H1 (cell line): ENCODE data around the gene MGLL. TPM values are rescaled to one million over a fixed set of nuclear protein-coding genes. Genes with fewer than 3 reads are reported as not detected.

Experiments used
- CTCF ChIA-PET: fragments of 300-600 bp; sonication (Branson Sonifier 250); formaldehyde crosslinking; loops from one replicate; lab custom pipeline; 2021; ENCODE audit not compliant: partially characterized antibody; lab: Charles Lee
- POLR2A ChIA-PET: fragments of 300-600 bp; sonication (Branson Sonifier 250); formaldehyde crosslinking; loops from one replicate; lab custom pipeline; 2021; ENCODE audit warnings: inconsistent platforms; ENCODE audit not compliant: partially characterized antibody; lab: Charles Lee
- DNase-seq, 2 experiments: peaks; one replicate each; pipeline versions ENCODE4 v3.0.0 to v3.0.0-alpha.2; 2010 to 2022; ENCODE audit warnings: low spot score in 2 of 2, low read depth in 1 of 2, mixed read lengths in 1 of 2
- FAIRE-seq: peaks from 2 replicates; lab custom pipeline; 2011; peaks lifted over from hg19 to GRCh38; lab: Jason Lieb, UNC
- H2AFZ ChIP-seq: 2 replicates; pipeline ENCODE4 v1.8.1; 2012; ENCODE audit warnings: low read length, inconsistent platforms
- H2AK5ac ChIP-seq: 2 replicates; pipeline ENCODE4 v1.6.1; 2013; ENCODE audit warnings: low read depth, low read length
- H2BK120ac ChIP-seq: replicated peaks from 2 replicates; pipeline ENCODE3; 2013; ENCODE audit warnings: low read depth, low read length, inconsistent platforms
- H2BK12ac ChIP-seq: 2 replicates; pipeline ENCODE4 v1.6.1; 2013; ENCODE audit warnings: low read depth, low read length
- H2BK15ac ChIP-seq: 2 replicates; pipeline ENCODE4 v1.6.1; 2013; ENCODE audit warnings: low read length
- H2BK20ac ChIP-seq: 2 replicates; pipeline ENCODE4 v1.6.1; 2013; ENCODE audit warnings: low read length
- H2BK5ac ChIP-seq: 2 replicates; pipeline ENCODE4 v1.6.1; 2013; ENCODE audit warnings: low read depth, low read length
- H3K14ac ChIP-seq: 2 replicates; pipeline ENCODE4 v1.6.1; 2013; ENCODE audit warnings: inconsistent platforms; ENCODE audit not compliant: insufficient read length
- H3K18ac ChIP-seq: 2 replicates; pipeline ENCODE4 v1.6.1; 2013; ENCODE audit warnings: low read length; ENCODE audit errors: extremely low read depth
- H3K23ac ChIP-seq: 2 replicates; pipeline ENCODE4 v1.6.1; 2013; ENCODE audit warnings: inconsistent platforms; ENCODE audit not compliant: insufficient read length
- H3K23me2 ChIP-seq: 2 replicates; pipeline ENCODE4 v1.6.1; 2013; ENCODE audit warnings: low read depth, low read length
- H3K27ac ChIP-seq: 2 replicates; pipeline ENCODE4 v1.6.1; 2011; ENCODE audit warnings: low read depth, low read length, inconsistent platforms
- H3K27me3 ChIP-seq, 4 experiments: replicated peaks in 1 of 4; 1 replicate in 1 of 4; 2 replicates in 3 of 4; pipeline versions ENCODE4 v1.6.1 to v1.8.1; 2011 to 2013; ENCODE audit warnings: low read length in 3 of 4, mild to moderate bottlenecking in 3 of 4, inconsistent platforms in 2 of 4, mixed read lengths in 2 of 4, moderate library complexity in 1 of 4; ENCODE audit not compliant: control insufficient read depth in 3 of 4, insufficient read depth in 3 of 4; ENCODE audit errors: extremely low read depth in 1 of 4
- H3K36me3 ChIP-seq, 4 experiments: 2 replicates each; pipeline versions ENCODE4 v1.6.1 to v1.8.1; 2011 to 2013; ENCODE audit warnings: mild to moderate bottlenecking in 4 of 4, low read length in 3 of 4, moderate library complexity in 2 of 4, control low read depth in 1 of 4, inconsistent platforms in 1 of 4; ENCODE audit not compliant: insufficient read depth in 4 of 4, control insufficient read depth in 2 of 4
- H3K4ac ChIP-seq: replicated peaks from 2 replicates; pipeline ENCODE3; 2013; ENCODE audit warnings: low read length, low read depth, mixed read lengths, inconsistent platforms; ENCODE audit not compliant: insufficient read length
- H3K4me1 ChIP-seq, 4 experiments: replicated peaks in 1 of 4; 1 replicate in 1 of 4; 2 replicates in 3 of 4; pipeline versions ENCODE4 v1.6.1 to v1.8.1; 2011 to 2013; ENCODE audit warnings: low read length in 3 of 4, inconsistent platforms in 2 of 4, mixed read lengths in 1 of 4; ENCODE audit not compliant: insufficient read depth in 4 of 4, control insufficient read depth in 3 of 4
- H3K4me2 ChIP-seq, 2 experiments: 2 replicates each; pipeline versions ENCODE4 v1.6.1 to v1.8.1; 2011 to 2013; ENCODE audit warnings: low read depth in 2 of 2, low read length in 2 of 2, control low read depth in 1 of 2, inconsistent platforms in 1 of 2, mild to moderate bottlenecking in 1 of 2; ENCODE audit not compliant: insufficient read depth in 1 of 2
- H3K4me3 ChIP-seq, 4 experiments: fragments of 200-600, 300-600 bp in 1 of 4; sonication (generic), shearing (Covaris generic), sonication (Bioruptor Twin) in 1 of 4; 2 replicates each; pipeline versions ENCODE4 v1.5.1 to v1.8.1; 2011 to 2016; ENCODE audit warnings: low read length in 4 of 4, low read depth in 3 of 4, control low read depth in 2 of 4, inconsistent platforms in 2 of 4, mild to moderate bottlenecking in 2 of 4, mixed read lengths in 1 of 4, moderate library complexity in 1 of 4; ENCODE audit not compliant: insufficient read depth in 2 of 4; ENCODE audit errors: extremely low read depth in 1 of 4
- H3K56ac ChIP-seq: replicated peaks from 2 replicates; pipeline ENCODE3; 2013; ENCODE audit warnings: low read depth, mild to moderate bottlenecking, mixed read lengths, low read length, inconsistent platforms; ENCODE audit not compliant: insufficient read length
- H3K79me1 ChIP-seq: 2 replicates; pipeline ENCODE4 v1.6.1; 2013; ENCODE audit warnings: low read depth, low read length, control low read depth
- H3K79me2 ChIP-seq, 2 experiments: 2 replicates each; pipeline versions ENCODE4 v1.6.1 to v1.8.1; 2012 to 2013; ENCODE audit warnings: low read length in 2 of 2, mild to moderate bottlenecking in 2 of 2, inconsistent platforms in 1 of 2; ENCODE audit not compliant: insufficient read depth in 2 of 2, control insufficient read depth in 1 of 2
- H3K9ac ChIP-seq, 4 experiments: replicated peaks in 1 of 4; 1 replicate in 1 of 4; 2 replicates in 3 of 4; pipeline versions ENCODE4 v1.6.1 to v1.8.1; 2011 to 2013; ENCODE audit warnings: low read depth in 3 of 4, low read length in 3 of 4, control low read depth in 2 of 4, mild to moderate bottlenecking in 2 of 4, moderate library complexity in 2 of 4, inconsistent platforms in 1 of 4; ENCODE audit errors: extremely low read depth in 1 of 4
- H3K9me3 ChIP-seq, 2 experiments: 2 replicates each; pipeline versions ENCODE4 v1.6.1 to v1.8.1; 2012 to 2013; ENCODE audit warnings: mild to moderate bottlenecking in 2 of 2, moderate library complexity in 2 of 2, control low read depth in 1 of 2, inconsistent platforms in 1 of 2, low read depth in 1 of 2, low read length in 1 of 2, mixed read lengths in 1 of 2; ENCODE audit not compliant: insufficient read depth in 2 of 2
- H4K20me1 ChIP-seq, 2 experiments: replicated peaks in 1 of 2; 2 replicates each; pipeline versions ENCODE3 to v1.8.1; 2011 to 2013; ENCODE audit warnings: inconsistent platforms in 2 of 2, low read length in 2 of 2, mild to moderate bottlenecking in 1 of 2; ENCODE audit not compliant: insufficient read depth in 2 of 2, control insufficient read depth in 1 of 2
- H4K5ac ChIP-seq: 2 replicates; pipeline ENCODE4 v1.6.1; 2013; ENCODE audit warnings: low read length, low read depth, mixed read lengths, inconsistent platforms; ENCODE audit not compliant: insufficient read length
- H4K8ac ChIP-seq: 2 replicates; pipeline ENCODE4 v1.8.0; 2013; ENCODE audit warnings: mild to moderate bottlenecking, moderate library complexity, low read length, inconsistent platforms; ENCODE audit not compliant: insufficient read depth; ENCODE audit errors: extremely low read depth
- H4K91ac ChIP-seq: replicated peaks from 2 replicates; pipeline ENCODE3; 2013; ENCODE audit warnings: low read length, mixed read lengths, inconsistent platforms; ENCODE audit not compliant: insufficient read length
- FOSL1 ChIP-seq: IDR thresholded peaks from 2 replicates; pipeline ENCODE4 v1.6.1; 2011; ENCODE audit warnings: mild to moderate bottlenecking, low read depth, low read length, moderate library complexity; ENCODE audit not compliant: insufficient read depth
- JUN ChIP-seq: IDR thresholded peaks from 2 replicates; pipeline ENCODE4 v1.6.1; 2011; ENCODE audit warnings: low read depth, mild to moderate bottlenecking, improper control_type of control experiment, low read length
- KDM4A ChIP-seq: IDR thresholded peaks from one replicate; pipeline ENCODE4 v1.7.1; 2012; ENCODE audit warnings: low read depth, mild to moderate bottlenecking, moderate library complexity, low read length, inconsistent platforms; ENCODE audit not compliant: severe bottlenecking
- WGBS, 2 experiments: shearing (Covaris generic) in 1 of 2; methylation state at CpG; one replicate each; pipeline versions ENCODE4 v1.1.6 to v1.1.7; 2013 to 2015; ENCODE audit warnings: low lambda C conversion rate in 2 of 2, mixed read lengths in 2 of 2, inconsistent platforms in 1 of 2, low coverage in 1 of 2, missing lambda C conversion rate in 1 of 2; ENCODE audit not compliant: insufficient replicate concordance in 2 of 2, insufficient coverage in 1 of 2, insufficient read length in 1 of 2; ENCODE audit errors: extremely low coverage in 1 of 2, missing lambda C conversion rate in 1 of 2; 5-methylcytosine and 5-hydroxymethylcytosine counted together
- polyA plus RNA-seq, 7 experiments: library from polyadenylated mRNA; depleted of rRNA in 3 of 7; stranded (reverse) in 5 of 7; unstranded in 2 of 7; fragments of >200 nt in 5 of 7; fragments of 200-250 nt in 2 of 7; gene quantifications; 1 replicate in 5 of 7; 2 replicates in 1 of 7; 4 replicates in 1 of 7; pipeline versions ENCODE4 v1.2.1 to v1.2.3, GENCODE V29; 2011 to 2013; ENCODE audit warnings: missing spikeins in 2 of 7, mixed read lengths in 2 of 7
- total RNA-seq: library from RNA; stranded (reverse); fragmentation: NEBNext Ultra II Directional; extraction: Animal tissue kit (Norgen Biotek cat#: 25700); gene quantifications from 2 replicates; pipeline ENCODE4 v1.2.1, GENCODE V29; 2021

MGLL gene
- total and polyA plus RNA-seq, 2 of the 8 experiments (the other 6 are each of a cell fraction or from before 2014, with no cell fraction given) = 0.05 to 0.34 TPM

GRCh38 chr3:127715532-127715931, 106.8 kb downstream of the MGLL start:
- ChIA-PET CTCF (interaction anchor here (0.7 to 6.8 kb wide), 3 partner anchors 20 to 63 kb away, joined by 3 to 43 read pairs (median 5); no protein-coding TSS in a partner anchor), POLR2A (interaction anchor here (0.8 to 1.1 kb wide), 2 partner anchors 13 to 107 kb away, joined by 3 to 4 read pairs; partner anchors contain the start of gene MGLL)
- no peak overlapping the region for H2BK20ac ChIP-seq
- no peaks in the 10 kb centered on the region for H4K20me1 ChIP-seq
- H3K79me2 ChIP-seq = no peaks in the 10 kb centered on the region
- WGBS, 2 experiments = 89% methylated on average over 6 of the region's 8 CpGs; no CpG with 5 or more reads in 1 of the 2 experiments
- no peak overlapping the region for H3K18ac ChIP-seq
- no peak overlapping the region for H2BK5ac ChIP-seq
- no peaks in the 10 kb centered on the region for H3K23me2 ChIP-seq
- no peaks in the 10 kb centered on the region for H3K9me3 ChIP-seq
- H2AFZ ChIP-seq = no peak overlapping the region
- H3K79me1 ChIP-seq = no peaks in the 10 kb centered on the region
- no peak overlapping the region for H3K14ac ChIP-seq
- no peak overlapping the region for H3K9ac ChIP-seq
- H2BK15ac ChIP-seq = no peak overlapping the region
- no peak overlapping the region for H3K4ac ChIP-seq
- H3K27me3 ChIP-seq = no peaks in the 10 kb centered on the region
- H4K8ac ChIP-seq = no peak overlapping the region
- H3K4me3 ChIP-seq = no peak overlapping the region
- H3K23ac ChIP-seq = no peak overlapping the region
- H4K91ac ChIP-seq = no peak overlapping the region
- FAIRE-seq = no peak
- no peak overlapping the region for H3K56ac ChIP-seq
- no peak for DNase-seq
- no peak overlapping the region for H2BK12ac ChIP-seq
- H3K4me2 ChIP-seq = no peak overlapping the region
- no peaks in the 10 kb centered on the region for H3K36me3 ChIP-seq
- H4K5ac ChIP-seq = no peak overlapping the region
- H2AK5ac ChIP-seq = no peak overlapping the region
- no peak overlapping the region for H2BK120ac ChIP-seq
- H3K27ac ChIP-seq = no peak overlapping the region
- H3K4me1 ChIP-seq = peaks cover 0 to 8% (median 2%) of the 10 kb centered on the region in 4 experiments; a peak in 2 of 7 replicates
- TF ChIP-seq FOSL1 = no peak
- no peak for TF ChIP-seq KDM4A
- no peak for TF ChIP-seq JUN
